DMS114 treated with DMSO at 0.1 percent for 48 hours (cell line): ENCODE measurements around the gene AGTPBP1.

Experiments used
- DNase-seq: peaks from one replicate; lab custom pipeline; 2025; ENCODE audit not compliant: unreplicated experiment; lab: John Stamatoyannopoulos, UW

Gene AGTPBP1

DNA sequence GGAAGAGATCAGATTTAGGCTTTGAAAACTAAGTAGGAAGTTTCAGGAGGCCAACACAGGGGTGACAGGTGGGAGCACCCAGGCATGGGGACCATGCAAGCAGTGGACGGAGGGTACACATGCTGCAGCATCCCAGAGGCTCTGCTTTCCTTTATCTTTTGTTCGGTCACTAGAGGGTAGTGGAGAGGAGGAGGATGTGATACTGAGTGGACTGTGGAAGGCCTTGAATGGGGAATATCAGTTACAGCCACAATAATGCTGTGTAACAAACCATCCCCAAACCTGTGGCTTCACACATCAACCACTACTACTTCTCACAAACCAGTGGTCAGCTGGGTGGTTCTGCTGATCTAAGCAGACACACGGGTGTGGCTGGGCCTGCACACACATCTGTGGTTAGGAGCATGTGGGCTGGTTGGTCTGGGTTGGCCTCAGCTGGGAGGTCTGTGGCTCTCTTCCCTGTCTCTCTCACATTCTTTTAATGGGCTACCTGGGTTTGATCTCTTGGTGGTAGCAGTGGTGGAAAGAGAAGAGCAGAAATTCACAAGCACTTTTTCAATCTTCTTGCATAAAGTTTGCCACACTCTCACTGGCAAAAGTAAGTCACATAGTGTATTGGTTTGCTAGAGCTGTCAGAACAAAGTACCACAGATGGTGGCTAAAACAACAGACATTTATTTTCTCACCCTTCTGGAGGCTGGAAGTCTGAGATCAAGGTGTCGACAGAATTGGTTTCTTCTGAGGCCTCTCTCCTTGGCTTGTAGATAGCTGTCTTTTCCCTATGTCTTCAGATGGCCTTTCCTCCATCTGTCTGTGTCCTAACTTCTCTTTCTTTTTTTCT is 238.7 kb downstream of the AGTPBP1 start:
- no peak for DNase-seq

DNA sequence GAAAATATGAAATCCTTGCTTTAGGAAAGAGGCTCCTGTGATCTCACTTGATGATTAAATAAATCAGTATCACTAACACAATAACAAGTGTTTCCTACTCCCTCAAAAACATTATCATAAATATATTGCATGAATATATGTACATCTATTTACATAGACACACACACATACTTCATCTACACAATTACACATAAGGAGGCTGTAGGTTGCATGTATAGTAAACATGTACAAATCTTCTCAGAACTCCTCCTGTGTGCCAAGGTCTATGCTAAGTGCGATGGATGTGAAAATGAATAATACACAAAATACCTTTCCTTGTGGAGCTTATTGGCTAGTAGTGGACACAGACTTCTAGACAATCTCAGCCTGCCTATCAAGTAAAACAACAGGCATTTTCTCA is 239.9 kb downstream of the AGTPBP1 start:
- DNase-seq, result no peak

DNA sequence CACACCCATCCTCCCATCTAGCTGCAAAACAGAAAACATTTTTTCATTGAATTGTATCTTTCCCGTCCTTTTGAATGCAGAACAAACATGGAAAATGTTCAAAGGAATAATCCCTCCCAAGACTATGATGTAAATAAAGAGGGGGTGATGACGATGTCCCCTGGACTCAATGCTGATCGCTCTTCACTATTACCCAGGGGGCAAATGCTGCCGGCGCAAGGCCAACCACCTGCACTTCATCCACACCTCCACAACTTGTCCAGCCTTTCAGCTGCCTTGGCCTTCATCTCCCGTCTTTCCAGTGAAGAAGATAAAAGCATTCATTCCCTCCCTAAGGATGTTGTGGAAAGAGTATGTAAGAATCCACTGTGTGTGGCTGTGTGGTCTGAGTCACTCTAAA is 240.3 kb downstream of the AGTPBP1 start:
- DNase-seq, result no peak
